NCI-H524 (cell line): ENCODE measurements around the gene PWWP2B.

ENCODE experiments used
- DNase-seq, 2 experiments: peaks; one replicate each; lab custom pipeline; 2025; lab: John Stamatoyannopoulos, UW

The PWWP2B gene

DNA sequence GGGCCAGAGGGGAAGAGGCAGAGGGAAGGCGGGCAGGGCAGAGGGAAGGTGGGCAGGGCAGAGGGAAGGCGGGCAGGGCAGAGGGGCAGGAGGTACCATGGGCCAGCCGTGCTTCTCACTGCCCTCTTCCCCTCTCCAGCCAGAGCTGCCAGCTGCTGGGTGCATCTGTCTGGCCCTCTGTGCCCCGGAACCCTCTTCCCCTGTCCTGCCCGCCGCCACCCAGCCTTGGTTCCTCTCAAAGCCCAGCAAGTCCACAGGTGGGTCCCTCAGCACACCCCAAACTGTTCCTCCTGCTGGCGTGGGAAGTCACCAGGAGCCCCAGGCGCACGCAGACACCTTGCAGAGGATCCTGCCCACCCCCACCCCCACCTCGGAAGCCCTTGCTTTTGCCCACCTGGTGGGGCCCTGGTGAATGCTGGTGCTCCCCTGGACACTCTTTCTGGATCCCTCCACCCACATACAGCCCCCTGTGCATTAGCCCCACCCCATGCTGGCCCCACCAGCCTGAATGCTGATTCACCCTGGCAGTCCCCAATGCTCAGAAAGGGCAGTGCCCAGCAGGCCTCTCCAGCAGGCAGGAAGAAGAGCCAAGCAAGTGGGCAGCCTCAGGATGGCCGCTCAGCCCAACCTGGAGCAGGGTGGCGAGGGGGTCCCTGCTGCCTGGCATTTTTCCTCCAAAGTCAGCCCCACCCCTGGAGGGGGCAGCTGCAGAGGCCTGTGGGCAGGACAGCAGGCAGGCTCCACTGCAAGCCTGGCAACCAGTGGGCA, 1.9 kb upstream of the PWWP2B start:
- DNase-seq = no peak

DNA sequence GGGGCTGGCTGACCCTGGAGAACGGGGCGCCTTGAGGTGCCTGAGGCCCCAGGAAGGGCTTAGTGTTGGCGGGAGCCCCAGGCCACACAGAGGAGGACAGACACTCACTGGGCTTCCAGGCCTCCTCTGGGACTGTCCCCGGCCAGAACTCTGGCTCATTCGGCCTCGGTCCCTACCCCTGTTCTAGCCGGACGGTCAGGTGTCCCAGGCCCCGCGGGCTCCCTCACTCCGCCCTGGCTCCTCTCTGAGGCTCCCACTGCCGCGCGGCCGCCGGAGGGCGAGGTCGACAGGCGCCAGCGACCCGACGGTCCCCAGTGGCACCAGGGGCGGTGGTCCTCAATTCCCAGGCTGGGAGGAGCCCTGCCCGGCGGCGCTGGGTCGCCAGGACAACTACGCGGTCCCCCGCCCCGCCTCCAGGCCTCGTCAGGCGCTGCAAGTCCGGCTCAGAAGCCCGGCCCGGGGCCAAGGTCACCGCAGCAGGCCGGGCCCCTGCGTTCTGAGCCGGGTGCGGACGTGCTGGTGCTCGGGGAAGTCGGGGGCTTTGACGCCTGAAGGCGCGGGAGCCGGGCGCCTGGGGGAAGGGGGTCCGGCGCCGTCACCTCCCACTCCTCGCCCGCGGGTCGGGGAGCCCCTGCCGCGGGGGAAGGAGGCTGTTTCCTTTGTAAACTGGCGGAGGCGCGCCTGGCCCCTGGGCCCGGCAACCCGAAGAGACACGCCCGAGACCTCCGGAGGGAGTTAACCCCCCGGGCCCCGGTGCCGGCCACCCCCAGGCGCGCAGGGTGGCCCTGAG, 1.1 kb upstream of the PWWP2B start:
- DNase-seq = no peak

DNA sequence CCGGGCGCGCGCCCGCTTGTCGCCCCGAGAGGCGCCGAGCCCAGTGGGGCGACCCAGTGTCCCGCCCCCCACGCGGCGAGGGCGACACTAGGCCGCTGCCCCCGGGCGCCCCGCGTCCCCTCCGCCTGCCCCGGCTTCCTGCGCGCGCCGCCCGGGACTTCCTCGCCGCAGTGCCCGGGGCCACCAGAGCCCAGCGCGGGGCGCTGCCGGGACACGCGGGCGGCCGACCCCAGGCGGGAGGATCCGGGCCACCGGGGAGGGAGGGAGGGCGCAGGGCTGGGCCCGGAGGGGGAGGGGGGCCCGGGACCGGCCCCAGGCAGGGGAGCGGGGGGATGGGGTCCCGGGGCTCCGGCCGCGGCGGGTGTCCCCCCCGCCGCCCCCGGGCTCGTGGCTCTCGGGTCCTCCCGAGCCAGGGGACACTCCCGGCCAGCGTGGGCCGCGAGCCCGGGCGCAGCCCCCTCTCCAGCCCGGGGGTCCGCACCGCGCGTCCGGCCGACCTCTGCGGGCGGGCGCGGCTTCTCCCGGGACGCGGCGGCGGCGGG, 435 bp upstream of the PWWP2B start:
- DNase-seq = peak in 1 of 2 experiments; percentile 19

DNA sequence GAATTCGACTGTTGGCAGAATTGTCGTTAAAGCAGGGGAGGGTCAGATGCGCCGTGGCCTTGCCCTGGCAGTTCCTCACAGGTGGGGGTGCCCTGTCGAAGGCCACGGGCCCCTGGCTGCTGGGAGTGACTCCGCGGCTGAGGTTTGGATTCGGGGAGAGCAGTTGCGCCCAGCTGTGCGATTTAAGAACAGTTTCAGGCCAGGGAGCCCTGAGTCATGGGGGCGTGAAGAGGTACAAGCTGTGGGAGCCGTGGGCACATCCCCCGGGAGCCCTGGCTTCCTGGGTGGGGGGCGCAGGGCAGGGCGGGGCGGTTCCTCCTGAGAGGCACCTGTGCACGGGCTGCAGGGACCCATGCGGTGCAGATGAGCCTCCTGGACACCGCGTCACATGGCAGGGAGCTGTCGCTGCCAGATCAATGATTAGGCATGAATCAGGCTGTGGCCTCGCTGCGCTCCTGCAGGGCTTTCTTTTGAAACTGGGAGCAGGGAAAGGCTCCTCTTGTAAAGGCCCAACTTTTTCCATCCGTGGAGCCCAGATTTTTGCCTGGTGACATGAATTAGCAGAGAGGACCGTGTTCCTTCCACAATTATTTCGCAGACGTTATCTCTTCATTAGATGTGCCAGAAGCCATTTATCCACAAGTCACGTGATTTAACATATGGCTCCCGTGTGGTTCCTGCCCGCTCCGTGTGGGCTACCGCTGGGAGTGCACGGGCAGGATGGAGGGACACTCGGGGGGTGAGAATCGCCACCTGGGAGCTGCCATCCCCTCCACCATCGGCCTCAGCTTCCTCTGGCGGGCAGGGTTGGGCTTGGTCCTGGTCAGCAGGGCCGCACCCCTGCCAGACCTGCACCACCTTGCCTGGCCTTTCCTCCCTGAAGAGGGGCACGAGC, 918 bp downstream of the PWWP2B start:
- peak in 1 of 2 experiments; percentile 37 for DNase-seq

DNA sequence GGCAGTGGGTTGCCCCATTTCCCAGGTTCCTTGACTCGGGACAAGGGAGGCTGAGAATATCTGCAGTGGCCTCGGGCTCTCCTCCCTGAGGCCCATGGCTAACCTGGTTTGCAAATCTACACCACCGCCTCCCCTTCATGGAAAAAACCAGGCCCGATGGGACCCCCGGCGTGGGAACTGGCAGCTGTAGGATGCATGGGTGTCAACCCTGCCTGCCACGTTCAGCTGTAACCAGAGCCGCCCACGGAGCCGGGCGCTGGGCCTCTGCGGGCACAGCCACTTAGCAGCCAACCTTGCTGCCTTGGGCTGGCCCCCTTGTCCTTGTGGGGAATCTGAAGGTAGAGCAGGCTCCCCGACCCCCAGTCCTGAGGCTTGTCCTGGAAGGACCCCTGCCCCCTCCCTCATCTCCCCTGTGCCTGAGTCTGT, 1.6 kb downstream of the PWWP2B start:
- no peak for DNase-seq

DNA sequence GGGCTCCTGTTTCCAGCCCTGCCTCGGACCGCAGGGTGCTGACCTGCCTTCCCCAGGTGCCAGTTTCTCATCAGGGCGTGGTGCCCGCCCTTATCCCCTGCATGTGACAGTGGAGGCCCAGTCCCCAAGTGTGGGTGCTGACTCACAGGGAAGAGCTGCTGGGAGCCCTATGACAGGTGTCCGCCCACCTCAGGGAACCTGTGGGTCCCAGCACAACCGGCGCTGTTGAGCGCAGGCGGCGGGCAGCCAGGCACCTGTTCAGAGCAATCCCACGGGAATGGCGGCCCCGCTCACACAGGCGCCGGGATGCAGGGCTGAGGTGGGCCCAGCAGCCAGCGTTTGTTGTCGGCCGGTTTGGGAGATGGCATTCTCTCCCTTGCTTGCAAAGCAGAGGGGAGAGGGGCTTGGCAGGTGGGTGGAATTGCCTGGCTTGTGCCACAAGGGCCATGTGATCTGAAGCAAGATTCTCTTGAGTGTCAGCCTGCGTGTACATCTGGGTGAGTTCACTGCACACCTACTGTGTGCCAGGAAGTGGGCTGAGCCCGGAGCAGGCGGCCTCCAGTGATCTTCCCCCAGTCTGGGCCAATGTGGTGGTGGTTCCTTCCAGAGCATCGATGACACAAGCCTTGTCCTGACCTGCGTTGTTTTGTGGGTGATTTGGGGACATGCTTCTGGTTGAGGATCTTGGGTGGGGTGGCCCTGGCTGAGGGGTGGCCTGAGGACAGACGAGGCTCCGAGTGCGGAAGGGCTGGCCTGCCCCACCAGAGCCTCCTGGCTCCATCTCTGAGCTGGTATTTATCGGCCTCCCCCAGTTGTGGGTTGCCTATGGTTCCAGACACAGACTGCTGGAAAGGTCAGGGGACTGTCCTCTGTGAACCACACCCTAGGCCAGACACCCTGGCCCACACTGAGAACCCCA, 2.4 kb downstream of the PWWP2B start:
- no peak for DNase-seq

DNA sequence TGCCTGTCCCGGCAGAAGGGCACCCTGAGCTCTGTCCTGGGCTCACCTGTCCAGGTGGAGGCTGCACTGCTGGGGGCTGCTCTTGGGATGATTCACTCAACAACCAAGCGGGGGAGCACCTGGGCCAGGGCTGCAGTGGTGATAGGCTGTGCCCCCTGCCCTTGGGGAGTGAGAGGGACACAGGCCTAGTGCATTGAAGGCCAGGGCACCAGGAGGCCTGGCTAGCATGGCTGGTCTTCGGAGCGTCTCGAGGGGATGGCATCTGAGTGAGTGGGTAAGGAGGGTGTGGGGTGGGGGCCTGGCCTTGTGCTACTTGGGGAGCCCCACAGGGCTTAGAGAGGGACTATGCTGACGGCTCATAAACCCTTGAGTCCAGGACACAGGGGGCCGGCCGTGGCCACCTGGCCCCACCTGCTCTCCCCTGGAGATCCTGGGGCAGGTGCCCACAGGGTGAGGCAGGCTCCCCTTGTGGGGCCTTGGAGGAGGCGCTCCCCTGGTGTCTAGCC, 3.1 kb downstream of the PWWP2B start:
- no peak for DNase-seq

DNA sequence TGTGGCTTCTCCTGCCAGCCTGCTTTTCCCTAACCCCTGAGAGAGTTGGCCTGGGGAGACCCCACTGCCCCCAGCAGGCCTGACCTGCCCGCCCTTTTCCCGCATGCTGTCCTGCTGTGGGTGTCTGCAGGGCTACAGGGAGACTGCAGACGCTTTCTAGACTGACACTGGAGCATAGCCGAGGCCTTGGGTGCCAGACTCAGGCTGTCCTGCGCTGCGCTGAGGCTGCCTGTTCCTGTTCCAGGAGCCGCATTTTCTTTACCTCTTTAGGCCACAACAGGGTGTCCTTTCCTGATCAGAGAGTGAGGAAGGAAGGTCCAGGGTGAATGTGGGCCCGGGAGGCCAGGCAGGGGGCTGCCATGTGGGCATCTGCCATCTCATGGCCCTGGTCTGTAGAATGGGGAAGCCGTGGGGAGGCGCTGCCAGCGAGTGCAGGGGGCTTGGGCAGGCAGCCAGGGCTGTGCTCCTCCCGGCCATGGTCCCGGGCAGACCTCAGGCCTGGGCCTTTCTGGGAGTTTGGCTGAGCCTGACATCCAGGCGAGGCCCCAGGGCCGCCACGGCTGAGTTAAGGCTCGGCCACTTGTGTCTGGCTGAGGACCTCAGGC, 3.6 kb downstream of the PWWP2B start:
- DNase-seq = no peak

DNA sequence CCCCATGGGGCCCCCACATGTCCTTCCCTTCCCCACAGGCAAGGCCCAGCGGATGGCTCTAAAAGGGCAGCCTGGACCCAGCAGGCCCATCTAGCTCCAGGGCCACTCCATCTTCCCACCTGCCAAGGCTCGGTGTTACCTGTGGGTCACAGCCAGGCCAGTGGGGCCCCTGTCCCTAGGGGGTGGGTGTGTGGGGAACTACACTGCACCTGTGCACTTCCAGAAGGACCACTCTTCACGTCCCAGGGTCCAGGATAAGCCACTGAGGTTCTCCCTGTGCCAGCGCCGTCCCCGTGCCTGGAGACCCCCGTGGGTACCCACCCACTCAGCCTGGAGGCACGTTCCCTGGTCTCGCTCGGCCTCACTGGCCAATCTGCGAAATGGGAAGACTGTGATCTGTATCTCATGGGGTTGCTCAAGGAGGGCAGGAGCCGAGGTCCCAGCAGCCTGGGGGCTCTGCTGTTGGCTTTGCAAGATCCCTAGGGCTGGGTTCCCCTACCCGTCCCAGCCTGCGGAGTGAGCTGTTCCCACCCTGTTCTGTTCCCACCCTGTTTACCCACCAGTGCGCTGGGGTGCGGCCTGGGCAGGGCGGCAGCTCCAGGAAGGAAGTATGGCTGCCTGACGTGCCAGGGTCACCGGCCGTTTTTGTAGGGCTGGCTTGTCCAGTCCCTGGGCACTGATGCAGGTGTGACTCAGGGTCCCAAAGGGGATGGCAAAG, 4.6 kb downstream of the PWWP2B start:
- DNase-seq = no peak

DNA sequence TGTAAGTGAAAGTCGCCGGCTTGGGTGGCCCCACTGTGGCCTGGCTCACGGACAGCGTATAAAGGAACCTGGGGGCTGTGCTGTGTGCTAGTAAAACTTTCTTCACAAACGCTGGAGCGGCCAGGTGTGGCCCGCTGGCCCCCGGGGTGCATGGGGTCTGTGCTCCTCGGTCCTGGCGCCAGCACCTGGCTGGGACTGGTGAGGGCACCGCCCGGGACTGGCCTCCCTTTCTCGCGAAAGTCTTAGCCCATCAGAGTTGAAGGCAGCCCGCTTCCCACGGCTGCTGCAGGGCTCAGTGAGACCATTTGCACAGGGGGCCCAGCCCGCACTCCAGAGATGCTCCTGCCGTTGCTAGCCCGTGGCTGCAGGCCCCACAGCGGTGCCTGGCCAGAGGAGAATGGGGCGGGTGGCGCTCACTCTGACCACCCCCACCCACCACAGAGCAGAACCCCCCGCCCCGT, 5.8 kb downstream of the PWWP2B start:
- DNase-seq = no peak

DNA sequence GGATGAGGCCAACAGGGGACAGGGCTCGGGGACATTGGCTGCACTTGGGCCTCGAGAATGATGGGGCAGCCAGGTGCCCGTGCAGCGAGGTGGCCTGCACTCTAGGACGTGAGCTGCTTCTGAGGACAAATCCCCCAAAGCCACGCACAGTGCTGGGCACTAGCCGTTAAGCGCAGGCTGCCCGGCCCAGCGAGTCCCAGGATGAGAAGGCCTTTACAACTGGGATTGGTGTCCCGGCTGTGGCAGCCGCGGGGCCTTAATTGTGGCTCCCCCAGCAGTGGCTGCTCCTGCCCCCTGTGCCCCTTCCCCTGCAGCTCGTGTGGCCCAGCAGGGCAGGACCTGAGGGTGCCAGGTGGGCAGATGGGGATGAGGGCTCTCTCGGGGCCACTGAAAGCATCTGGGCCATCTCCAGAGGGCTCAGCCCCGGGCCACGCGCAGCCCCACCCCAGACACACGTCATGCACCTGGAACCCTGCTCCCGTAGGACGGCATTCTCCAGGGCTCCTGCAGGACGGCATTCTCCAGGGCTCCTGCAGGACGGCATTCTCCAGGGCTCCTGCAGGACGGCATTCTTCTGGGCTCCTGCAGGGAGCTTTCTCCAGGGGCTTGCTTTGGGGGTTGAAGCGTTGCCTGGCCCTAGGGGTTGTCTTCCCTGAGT, 6.6 kb downstream of the PWWP2B start:
- peak in 1 of 2 experiments; percentile 2 for DNase-seq

DNA sequence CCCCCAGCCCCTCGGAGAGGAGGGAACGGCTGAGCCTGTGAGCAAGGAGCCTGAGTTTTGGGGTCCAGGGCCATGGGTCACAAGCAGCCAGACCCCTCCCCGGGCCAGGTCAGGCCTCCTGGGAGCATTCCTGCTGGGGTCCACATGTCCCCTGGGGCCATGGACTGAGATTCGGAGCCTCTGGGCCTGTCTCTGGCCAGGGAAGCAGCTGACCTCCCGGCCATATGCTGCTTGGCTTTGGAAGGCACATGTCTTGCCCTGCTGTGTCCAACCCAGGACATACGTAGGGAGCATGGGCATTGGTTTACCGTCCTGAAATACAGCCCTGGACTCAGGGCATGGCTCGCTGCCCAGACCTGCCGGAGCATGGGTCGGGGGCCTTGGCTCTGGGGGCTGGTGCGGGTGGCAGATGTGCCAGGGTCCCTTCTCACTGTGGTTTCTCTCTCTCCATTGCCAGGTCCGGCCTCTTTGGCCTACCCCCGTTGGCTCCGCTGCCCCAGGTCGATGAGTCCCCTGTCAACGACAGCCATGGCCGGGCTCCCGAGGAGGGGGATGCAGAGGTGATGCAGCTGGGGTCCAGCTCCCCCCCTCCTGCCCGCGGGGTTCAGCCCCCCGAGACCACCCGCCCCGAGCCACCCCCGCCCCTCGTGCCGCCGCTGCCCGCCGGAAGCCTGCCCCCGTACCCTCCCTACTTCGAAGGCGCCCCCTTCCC, 7.3 kb downstream of the PWWP2B start:
- no peak for DNase-seq

DNA sequence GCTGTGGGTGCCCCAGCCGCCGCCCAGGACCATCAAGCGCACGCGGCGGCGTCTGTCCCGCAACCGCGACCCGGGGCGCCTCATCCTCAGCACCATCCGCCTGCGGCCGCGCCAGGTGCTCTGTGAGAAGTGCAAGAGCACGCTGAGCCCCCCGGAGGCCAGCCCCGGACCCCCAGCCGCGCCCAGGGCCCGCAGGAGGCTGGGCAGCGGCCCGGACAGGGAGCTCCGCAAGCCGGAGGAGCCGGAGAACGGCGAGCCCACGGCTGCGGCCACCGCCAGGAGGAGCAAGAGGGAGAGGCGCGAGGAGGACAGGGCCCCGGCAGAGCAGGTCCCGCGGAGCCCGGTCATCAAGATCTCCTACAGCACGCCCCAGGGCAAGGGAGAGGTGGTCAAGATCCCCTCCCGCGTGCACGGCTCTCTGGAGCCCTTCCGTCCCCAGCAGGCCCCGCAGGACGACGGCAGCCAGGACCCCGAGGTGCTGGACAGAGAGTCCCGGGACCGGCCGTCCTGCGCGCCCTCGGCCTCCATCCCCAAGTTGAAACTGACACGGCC, 8.0 kb downstream of the PWWP2B start:
- DNase-seq = no peak

DNA sequence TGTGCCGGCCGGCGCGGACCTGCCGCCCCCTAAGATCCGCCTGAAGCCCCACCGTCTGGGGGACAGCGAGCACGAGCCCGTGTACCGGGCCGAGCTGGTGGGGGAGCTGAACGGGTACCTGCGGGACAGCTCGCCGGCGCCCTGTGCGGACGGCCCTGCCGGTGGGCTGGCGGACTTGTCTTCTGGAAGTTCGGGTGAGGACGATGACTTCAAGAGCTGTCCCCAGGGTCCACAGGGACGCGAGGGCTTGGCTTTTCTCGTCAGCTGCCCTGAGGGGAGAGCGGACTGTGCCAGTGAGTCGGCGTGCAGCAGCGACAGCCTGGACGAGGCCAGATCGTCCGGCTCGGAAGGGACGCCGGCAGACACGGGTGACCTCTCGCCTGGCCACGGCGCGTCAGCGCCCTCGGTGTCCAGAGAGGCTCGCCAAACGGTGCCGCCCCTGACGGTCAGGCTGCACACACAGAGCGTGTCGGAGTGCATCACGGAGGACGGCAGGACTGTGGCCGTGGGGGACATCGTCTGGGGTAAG, 8.5 kb downstream of the PWWP2B start:
- no peak for DNase-seq

DNA sequence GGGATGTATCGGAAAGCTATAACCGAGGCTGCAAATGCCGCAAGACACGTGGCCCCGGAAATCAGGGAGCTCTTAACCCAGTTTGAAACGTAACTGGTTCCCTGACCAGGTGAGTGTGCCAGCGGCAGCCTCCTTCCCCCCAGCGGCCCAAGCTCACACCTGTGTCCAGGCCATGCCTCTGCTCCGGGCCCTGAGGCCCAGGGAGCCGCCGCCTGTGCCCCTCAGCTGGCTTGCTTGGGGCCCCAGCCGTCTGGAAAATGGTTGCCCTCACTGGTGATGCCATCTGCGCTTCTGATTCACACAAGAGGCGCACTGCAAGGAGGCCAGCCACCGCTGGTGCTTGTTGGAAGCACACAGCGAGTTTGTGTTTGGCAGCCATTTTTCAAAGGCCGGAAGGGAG, 9.2 kb downstream of the PWWP2B start:
- DNase-seq = no peak

DNA sequence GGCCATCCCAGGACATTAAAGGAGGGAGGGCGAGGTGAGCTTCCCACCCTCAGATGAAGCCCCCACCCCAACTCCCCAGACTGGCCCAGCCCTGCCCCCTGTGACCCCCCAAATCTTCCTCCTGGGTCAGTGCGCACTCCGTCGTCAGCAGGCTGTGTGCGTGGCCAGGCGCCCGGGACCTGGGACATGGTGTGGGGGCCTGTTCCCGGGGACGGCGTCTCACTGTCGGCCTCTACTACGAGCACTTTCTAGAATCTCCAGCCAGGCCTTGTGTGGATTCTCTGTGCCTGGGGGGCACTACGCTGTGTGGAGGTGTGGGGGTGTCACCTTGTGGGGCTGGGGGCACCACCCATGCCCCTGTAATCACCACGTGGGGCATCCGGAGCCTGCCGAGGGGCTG, 9.8 kb downstream of the PWWP2B start:
- DNase-seq = no peak

DNA sequence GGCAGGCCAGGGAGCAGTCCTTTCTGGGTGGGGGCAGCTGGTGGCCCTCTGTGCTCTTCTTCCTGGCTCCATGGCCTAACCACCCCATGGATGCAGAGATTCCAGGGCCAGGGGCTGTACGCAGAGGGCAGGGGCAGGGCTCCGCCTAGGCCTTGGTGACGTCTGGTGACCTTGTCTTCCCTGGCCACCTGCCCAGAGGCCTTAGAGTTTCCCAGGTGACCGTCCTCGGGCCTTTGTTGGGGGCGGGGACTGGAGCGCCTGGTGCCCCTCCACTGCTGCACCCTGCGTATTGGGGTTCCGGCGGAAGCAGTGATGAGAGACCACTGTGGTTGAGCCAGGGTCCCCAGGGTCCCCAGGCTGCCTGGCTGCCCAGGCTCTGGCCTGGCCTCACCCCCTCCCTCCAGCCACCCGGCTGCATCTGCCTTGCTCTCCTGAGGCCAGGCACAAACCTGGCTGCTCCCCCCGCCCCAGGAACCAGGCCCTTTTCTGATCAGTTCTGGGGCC, 10.3 kb downstream of the PWWP2B start:
- no peak for DNase-seq

DNA sequence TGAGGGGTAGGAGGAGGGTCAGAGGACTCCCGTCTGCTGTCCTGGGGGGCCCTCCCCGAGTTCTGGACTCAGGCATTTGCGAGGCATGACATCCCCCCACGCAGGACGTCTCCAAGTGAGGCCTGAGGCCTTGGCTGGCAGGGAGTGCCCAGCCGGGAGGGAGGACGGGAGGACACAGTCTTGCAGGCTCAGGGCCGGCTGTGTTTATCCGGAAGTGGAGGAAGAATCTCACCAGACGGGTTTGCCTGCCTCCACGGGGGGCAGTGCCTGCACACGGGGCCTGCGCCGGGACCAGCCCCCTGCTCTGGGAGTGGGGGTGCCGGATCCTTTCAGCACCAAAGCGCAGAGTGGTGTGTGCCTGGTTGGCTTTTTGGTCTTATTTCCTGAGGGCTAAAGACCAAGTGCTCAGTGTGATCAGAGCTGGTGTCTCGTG, 10.9 kb downstream of the PWWP2B start:
- DNase-seq = no peak
